K562 (cell line): ENCODE measurements around the gene SBDS. TPM values are rescaled to one million over a fixed set of nuclear protein-coding genes. Genes with fewer than 3 reads are reported as not detected.
A peak's percentile ranks its signal among the peaks of the same experiment; 100 is the strongest.

Experiments used
- ARID3B ChIP-seq: fragments of 250-450 bp; sonication (Bioruptor Pico); IDR thresholded peaks from 2 replicates; pipeline ENCODE4 v1.4.0; 2020; ENCODE audit warnings: borderline replicate concordance
- BRCA1 ChIP-seq, 2 experiments: fragments of 450-650 bp in 1 of 2; sonication (generic) in 1 of 2; formaldehyde crosslinking in 1 of 2; IDR thresholded peaks; 2 replicates each; pipeline versions ENCODE4 v1.5.0 to v1.6.1; 2017 to 2020; ENCODE audit warnings: mild to moderate bottlenecking in 1 of 2, missing genetic modification reagents in 1 of 2
- DIDO1 ChIP-seq: fragments of 450-650 bp; IDR thresholded peaks from 2 replicates; pipeline ENCODE4 v1.6.1; 2016; ENCODE audit warnings: low read depth, missing biosample characterization, missing genetic modification characterization
- ELK1 ChIP-seq: sonication (generic); formaldehyde crosslinking; IDR thresholded peaks from 2 replicates; pipeline ENCODE4 v1.8.1; 2022; ENCODE audit warnings: missing genetic modification reagents
- HDAC1 ChIP-seq, 2 experiments: fragments of 450-650 bp; IDR thresholded peaks; 2 replicates each; pipeline ENCODE4 v1.6.1; 2016 to 2017; ENCODE audit warnings: inconsistent platforms in 1 of 2, mild to moderate bottlenecking in 1 of 2, moderate library complexity in 1 of 2
- HNRNPL ChIP-seq: fragments of 200-400 bp; formaldehyde crosslinking; IDR thresholded peaks from 2 replicates; pipeline ENCODE4 v1.6.1; 2017; ENCODE audit warnings: low read depth, mild to moderate bottlenecking, low read length
- MAFF ChIP-seq: IDR thresholded peaks from 2 replicates; pipeline ENCODE4 v1.6.1; 2012; ENCODE audit warnings: low read length, improper control_type of control experiment
- MTA2 ChIP-seq: fragments of 450-650 bp; IDR thresholded peaks from 2 replicates; pipeline ENCODE4 v1.6.1; 2016; ENCODE audit warnings: low read depth
- PCBP1 ChIP-seq: fragments of 200-400 bp; formaldehyde crosslinking; IDR thresholded peaks from 2 replicates; pipeline ENCODE4 v1.6.1; 2018; ENCODE audit warnings: mild to moderate bottlenecking, low read depth, low read length; ENCODE audit not compliant: poor library complexity, severe bottlenecking
- TAF7 ChIP-seq: fragments of 450-650 bp; IDR thresholded peaks from 2 replicates; pipeline ENCODE4 v1.6.1; 2016; ENCODE audit warnings: missing genetic modification characterization, missing compliant biosample characterization
- TAF9B ChIP-seq: fragments of 450-650 bp; IDR thresholded peaks from 2 replicates; pipeline ENCODE4 v1.6.1; 2018; ENCODE audit warnings: mild to moderate bottlenecking; ENCODE audit not compliant: partially characterized antibody
- TFAM ChIP-seq: fragments of 250-450 bp; sonication (Bioruptor Pico); conservative IDR thresholded peaks from 2 replicates; pipeline ENCODE4 v1.5.0; 2021; ENCODE audit warnings: mild to moderate bottlenecking, moderate library complexity
- XRCC3 ChIP-seq: fragments of 450-650 bp; IDR thresholded peaks from 2 replicates; pipeline ENCODE4 v1.6.1; 2017; ENCODE audit warnings: mild to moderate bottlenecking, moderate library complexity
- ZFP1 ChIP-seq: fragments of 450-650 bp; formaldehyde crosslinking; IDR thresholded peaks from 2 replicates; pipeline ENCODE4 v1.4.0; 2020; ENCODE audit warnings: mild to moderate bottlenecking, mixed read lengths
- ZFPM2 ChIP-seq: fragments of 250-450 bp; sonication (Bioruptor Pico); IDR thresholded peaks from 2 replicates; pipeline ENCODE4 v1.5.1; 2022; ENCODE audit warnings: mild to moderate bottlenecking
- ZNF280A ChIP-seq: fragments of 450-650 bp; IDR thresholded peaks from 2 replicates; pipeline ENCODE4 v1.6.1; 2018; ENCODE audit warnings: mild to moderate bottlenecking, low read depth; ENCODE audit not compliant: partially characterized antibody
- ZNF551 ChIP-seq: fragments of 250-450 bp; sonication (Bioruptor Pico); IDR thresholded peaks from 2 replicates; pipeline ENCODE4 v1.5.0; 2021; ENCODE audit warnings: mild to moderate bottlenecking, moderate library complexity
- ZNF609 ChIP-seq: sonication (generic); formaldehyde crosslinking; IDR thresholded peaks from 2 replicates; pipeline ENCODE4 v1.8.1; 2023; ENCODE audit warnings: missing genetic modification reagents, mild to moderate bottlenecking, borderline replicate concordance
- ZZZ3 ChIP-seq: fragments of 450-650 bp; IDR thresholded peaks from 2 replicates; pipeline ENCODE4 v1.6.1; 2016; ENCODE audit warnings: antibody characterized with exemption, mild to moderate bottlenecking, moderate library complexity
- polyA plus RNA-seq, 8 experiments: library from polyadenylated mRNA; depleted of rRNA in 4 of 8; stranded (reverse) in 5 of 8; unstranded in 3 of 8; fragments of >200 nt; fragmentation: Nextera tagmentation in 2 of 8; fragmentation: Illumina TruSeq in 1 of 8; extraction: Ambion mirVana in 2 of 8; extraction: Trizol in 1 of 8; gene quantifications; 2 replicates each; pipeline versions ENCODE4 v1.2.1 to v1.2.3, GENCODE V29; 2011 to 2014; ENCODE audit warnings: inconsistent platforms in 1 of 8, missing spikeins in 1 of 8
- total RNA-seq, 7 experiments: library from RNA; depleted of rRNA in 6 of 7; stranded (reverse); fragments of >200 nt in 6 of 7; fragmentation: Illumina TruSeq in 2 of 7; extraction: Trizol in 2 of 7; gene quantifications; 2 replicates each; pipeline versions ENCODE4 v1.2.1 to v1.2.3, GENCODE V29; 2011 to 2021; ENCODE audit warnings: low replicate concordance in 1 of 7

Gene SBDS
- total and polyA plus RNA-seq, 9 of the 15 experiments (the other 6 are each of a cell fraction or from before 2014, with no cell fraction given) = 105 to 174 (median 117) TPM

GRCh38 chr7:67019562-67020390, 24.4 kb upstream of the SBDS start (continued):
- TF ChIP-seq XRCC3 = no peak
- no peak for TF ChIP-seq ELK1 (CRISPR knock-in tag)
- TF ChIP-seq TAF9B = no peak
- no peak for TF ChIP-seq TFAM
- TF ChIP-seq TAF7 (tag) = no peak
- TF ChIP-seq ZZZ3 = no peak
- no peak for TF ChIP-seq ARID3B
- no peak for TF ChIP-seq ZFPM2 (CRISPR knock-in tag)
- TF ChIP-seq ZNF609 (CRISPR knock-in tag) = no peak
- TF ChIP-seq ZNF280A = no peak
- TF ChIP-seq ZNF551 = no peak
- TF ChIP-seq BRCA1 (IDR thresholded peaks at IDR 0.05) = no peak
- no peak for TF ChIP-seq BRCA1 (CRISPR knock-in tag; IDR thresholded peaks at IDR 0.05)
- TF ChIP-seq ZFP1 (CRISPR knock-in tag) = no peak
- no peak for TF ChIP-seq PCBP1
- peak; percentile 81 for TF ChIP-seq MTA2
- no peak for TF ChIP-seq HDAC1 (IDR thresholded peaks at IDR 0.05)
- TF ChIP-seq DIDO1 (tag) = 0 out of 2 replicates have a peak, but pooled peaks have one; percentile 44
- no peak for TF ChIP-seq HNRNPL
- no peak for TF ChIP-seq MAFF
